HFF-Myc (cell line): ENCODE results near the gene RFLNA.

Experiments used
- DNase-seq: peaks from one replicate; pipeline ENCODE4 v3.0.0-alpha.2; 2011; ENCODE audit warnings: low read depth; ENCODE audit errors: extremely low read depth
- H3K4me3 ChIP-seq: replicated peaks from 2 replicates; pipeline ENCODE4 v1.5.1; 2011; ENCODE audit warnings: low read depth, mild to moderate bottlenecking, control low read depth, low read length
- TF ChIP-seq, protein P1 (sequence below): IDR thresholded peaks from 2 replicates; pipeline ENCODE4 v1.5.1; 2012; ENCODE audit warnings: mild to moderate bottlenecking, low read depth, low read length, control low read depth; ENCODE audit errors: missing control alignments

Gene RFLNA

DNA sequence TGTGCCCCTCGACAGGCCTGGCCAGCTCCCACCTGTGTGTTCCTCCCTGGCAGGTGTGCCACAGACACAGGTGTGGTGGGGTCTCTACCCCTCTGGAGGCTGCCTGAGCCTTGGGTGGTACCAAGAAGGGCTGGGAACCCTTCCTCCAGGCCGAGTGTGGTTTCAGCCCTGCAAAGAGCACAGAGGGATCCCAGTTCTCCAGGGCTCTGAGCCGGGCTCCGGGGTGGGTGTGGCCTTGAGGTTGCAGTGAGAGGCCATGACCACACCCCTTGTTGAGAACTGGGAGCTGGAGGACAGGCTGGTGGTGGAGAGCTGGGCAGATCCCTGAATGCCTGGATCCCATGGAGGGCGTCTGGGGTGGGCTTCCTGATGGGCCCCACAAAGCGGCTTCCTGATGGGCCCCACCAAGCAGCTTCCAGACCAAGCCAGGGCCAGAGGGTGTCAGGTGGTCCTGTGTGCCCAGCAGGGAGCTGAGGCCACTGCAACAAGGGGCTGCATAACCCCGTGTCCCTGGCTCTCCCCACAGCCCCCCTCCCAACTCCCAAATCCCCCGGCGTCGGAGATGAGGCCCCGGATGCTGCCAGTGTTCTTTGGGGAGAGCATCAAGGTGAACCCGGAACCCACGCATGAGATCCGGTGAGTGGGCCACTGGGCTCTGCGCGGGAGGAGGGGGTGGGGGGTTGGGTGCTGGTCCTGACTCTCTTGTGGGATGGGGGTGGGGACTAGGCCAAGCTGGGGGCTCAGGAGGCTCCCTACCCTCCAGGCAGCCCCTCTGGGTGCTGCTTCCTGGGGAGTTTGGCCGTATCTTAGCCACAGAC lies 16.6 kb downstream of the RFLNA start:
- no peak for DNase-seq
- TF ChIP-seq, protein P1, sequence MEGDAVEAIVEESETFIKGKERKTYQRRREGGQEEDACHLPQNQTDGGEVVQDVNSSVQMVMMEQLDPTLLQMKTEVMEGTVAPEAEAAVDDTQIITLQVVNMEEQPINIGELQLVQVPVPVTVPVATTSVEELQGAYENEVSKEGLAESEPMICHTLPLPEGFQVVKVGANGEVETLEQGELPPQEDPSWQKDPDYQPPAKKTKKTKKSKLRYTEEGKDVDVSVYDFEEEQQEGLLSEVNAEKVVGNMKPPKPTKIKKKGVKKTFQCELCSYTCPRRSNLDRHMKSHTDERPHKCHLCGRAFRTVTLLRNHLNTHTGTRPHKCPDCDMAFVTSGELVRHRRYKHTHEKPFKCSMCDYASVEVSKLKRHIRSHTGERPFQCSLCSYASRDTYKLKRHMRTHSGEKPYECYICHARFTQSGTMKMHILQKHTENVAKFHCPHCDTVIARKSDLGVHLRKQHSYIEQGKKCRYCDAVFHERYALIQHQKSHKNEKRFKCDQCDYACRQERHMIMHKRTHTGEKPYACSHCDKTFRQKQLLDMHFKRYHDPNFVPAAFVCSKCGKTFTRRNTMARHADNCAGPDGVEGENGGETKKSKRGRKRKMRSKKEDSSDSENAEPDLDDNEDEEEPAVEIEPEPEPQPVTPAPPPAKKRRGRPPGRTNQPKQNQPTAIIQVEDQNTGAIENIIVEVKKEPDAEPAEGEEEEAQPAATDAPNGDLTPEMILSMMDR: no peak

DNA sequence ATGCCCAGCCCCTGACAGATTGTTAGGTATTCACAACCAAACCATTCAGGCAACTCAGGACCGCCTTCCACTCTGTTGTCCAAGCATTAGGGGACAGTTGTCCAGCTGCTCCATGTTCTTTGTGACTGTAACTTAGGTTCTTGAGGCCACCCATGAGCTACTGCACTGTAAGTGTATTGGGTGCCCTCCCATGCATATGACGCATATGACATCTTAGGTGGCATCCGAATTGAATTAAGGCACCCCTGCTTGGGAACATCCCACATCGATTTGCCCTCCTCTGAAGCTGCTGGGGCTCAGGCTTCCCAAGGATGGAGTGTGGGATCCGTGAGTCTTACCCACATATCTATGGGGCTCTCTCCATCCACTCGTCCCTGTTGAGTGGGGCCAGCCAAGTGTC lies 17.7 kb downstream of the RFLNA start:
- H3K4me3 ChIP-seq: no peak overlapping the region
- no peak for DNase-seq
- TF ChIP-seq, protein P1: no peak

More for the DNA sequence above, 16.6 kb downstream of the RFLNA start:
- H3K4me3 ChIP-seq: no peak overlapping the region

DNA sequence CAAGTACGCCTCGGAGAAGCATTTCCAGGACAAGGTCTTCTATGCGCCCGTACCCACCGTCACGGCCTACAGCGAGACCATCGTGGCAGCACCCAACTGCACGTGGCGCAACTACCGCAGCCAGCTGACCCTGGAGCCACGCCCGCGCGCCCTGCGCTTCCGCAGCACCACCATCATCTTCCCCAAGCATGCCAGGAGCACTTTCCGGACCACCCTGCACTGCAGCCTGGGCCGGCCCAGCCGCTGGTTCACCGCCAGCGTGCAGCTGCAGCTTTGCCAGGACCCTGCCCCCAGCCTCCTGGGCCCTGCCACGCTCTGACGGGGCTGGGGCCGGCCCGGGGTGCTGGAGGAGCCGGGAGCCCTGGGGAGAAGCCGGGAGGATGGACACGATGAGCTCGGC lies 19.3 kb downstream of the RFLNA start:
- no peak overlapping the region for H3K4me3 ChIP-seq
- no peak for DNase-seq
- TF ChIP-seq, protein P1: no peak

DNA sequence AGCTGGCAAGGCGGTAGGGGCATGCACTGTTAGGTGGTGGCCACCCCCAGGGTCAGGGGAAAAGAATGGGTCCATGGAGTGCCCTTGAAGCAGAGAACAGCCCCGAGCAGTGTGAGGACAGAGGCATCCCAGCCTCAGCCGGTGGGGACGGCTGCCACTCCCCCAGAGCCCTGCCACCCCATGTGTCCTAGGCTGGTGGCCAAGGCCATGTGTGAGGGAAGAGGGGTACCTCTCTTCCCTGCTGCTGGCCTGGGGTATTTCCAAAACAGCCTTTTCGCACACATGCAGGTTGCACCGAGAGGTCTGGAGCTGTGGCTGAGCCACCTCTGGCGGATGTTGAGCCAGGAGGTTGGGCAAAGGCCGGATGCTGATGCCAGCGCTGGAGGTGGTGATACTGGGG lies 19.9 kb downstream of the RFLNA start:
- TF ChIP-seq, protein P1: no peak
- no peak overlapping the region for H3K4me3 ChIP-seq
- no peak for DNase-seq

DNA sequence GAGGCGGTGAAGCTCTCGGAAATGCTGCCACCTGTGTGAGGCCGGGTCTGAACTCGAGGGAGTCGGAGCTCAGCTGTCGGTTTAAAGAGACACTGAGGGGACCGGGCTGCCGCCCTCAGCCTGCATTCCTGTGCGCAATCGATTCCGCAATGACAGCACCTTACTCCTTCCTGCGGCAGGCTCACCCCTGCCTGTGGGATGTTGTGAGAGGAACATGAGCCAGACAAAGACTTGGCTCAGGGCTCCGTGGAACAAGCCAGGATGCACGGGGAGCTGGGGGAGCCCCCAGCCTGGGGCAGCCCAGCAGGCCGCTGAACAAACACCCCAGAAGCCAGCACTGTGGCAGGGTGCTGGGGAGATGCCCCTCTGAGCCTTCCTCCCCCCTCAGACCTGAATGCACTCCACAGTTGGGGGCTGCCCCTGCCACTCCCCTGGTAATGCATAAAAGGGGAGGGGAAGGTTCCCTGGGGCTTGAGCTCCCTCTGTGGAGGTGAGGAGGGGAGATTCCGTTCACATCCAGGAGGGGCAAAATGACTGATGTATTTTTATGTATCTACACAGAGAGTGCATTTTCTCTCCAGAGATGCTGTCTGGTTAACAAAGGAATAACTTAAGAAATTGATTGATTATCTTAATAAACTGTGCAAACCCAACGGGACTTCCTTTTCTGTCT lies 20.6 kb downstream of the RFLNA start:
- no peak overlapping the region for H3K4me3 ChIP-seq
- TF ChIP-seq, protein P1: no peak
- DNase-seq: no peak

DNA sequence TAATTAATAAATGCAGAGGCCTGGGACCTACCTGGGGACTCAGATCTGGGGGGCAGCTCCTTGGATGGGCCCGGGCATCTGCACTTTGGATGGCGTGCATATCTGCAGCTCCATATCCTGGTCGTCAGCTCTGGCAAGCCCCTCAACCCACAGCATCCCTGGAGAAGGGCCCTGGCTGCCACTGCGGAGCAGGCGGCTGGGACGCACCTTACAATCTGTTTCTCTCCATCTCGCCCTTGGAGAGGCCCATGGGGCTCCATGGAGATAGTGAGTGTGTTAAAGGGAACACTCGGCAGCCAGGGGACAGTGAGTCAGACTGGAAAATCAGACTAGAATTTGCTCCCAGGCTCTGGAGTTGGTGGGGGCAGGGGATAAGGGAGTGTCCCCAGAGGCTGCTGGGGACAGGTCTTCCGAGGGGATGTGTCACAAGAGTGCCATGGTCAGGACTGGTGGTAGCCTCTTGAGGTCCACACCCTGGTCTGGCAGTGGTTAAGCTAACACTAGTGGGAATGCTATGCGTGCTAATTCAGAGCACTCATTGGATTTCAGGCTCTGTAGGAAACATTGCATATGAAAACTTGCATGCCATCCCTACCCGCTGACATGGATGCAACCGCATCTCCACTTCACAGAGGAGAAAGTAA lies 21.5 kb downstream of the RFLNA start:
- TF ChIP-seq, protein P1: no peak
- H3K4me3 ChIP-seq: no peak overlapping the region
- no peak for DNase-seq
